HG02884 (cell line): ENCODE data around the gene TSPAN11.
A peak's percentile ranks its signal among the peaks of the same experiment; 100 is the strongest.
"Not testable (repeated sequence)": the region's sequence is repeated elsewhere in the genome, so short reads cannot be mapped to it uniquely, and the experiment has no call there.

Source experiments
- ATAC-seq: cut with Tn5 transposase; IDR thresholded peaks from one replicate; pipeline ENCODE4 v1.9.1; 2021; ENCODE audit warnings: mild to moderate bottlenecking, moderate library complexity; ENCODE audit not compliant: unreplicated experiment

Gene TSPAN11, protein sequence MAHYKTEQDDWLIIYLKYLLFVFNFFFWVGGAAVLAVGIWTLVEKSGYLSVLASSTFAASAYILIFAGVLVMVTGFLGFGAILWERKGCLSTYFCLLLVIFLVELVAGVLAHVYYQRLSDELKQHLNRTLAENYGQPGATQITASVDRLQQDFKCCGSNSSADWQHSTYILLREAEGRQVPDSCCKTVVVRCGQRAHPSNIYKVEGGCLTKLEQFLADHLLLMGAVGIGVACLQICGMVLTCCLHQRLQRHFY

DNA sequence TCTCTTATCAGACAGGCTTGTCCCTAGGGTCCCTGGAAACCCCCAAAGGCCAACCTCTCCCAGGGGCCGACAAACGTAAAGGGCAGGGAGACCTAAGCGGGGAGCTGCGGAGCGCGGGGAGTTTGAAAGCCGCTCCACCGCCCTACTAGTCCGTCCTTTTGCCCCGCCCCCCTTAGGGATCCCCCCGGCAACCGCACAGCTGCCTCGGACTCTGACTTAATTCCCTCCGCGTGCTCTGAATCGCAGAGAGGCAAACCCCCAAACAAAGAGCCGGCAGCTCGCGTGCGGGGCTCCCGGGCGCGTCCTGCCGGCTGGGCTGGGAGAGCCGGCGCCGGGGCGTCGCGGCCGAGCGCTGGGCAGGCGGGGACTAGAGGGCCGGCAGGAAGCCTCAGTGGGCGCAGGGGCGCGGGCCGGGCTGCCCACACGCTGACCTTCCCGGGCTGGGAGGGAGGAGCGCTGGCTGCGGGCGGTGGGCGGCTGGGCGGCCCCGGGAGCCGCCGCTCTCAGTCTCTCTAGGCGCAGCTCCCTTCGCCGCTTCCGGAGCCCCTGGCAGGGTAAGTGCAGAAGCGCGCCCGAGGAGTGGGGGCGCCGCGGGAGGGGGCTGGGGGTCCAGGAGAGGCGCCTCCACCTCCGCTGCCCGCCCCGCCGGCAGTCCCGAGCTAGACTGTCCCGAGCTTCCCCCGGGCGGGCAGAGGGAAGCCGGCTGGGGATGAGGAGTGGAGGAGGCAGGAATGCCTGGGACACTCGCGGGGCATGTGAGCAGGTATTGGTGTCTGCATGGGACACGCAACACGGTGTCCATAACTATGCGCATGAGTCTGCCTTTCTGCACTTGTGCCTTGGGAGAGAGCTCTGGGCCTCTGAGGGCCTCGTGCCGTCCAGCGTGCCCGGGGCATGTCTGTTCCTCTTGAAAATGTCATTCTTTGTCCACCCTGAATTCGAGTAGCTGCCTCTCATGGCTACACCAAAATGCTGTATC, at the start of gene TSPAN11:
TSPAN11 (plus strand) TSS at position 506 of the 979 bp plus-strand sequence. CDS start 27,244 bp downstream, outside the sequence.
- peak; percentile 51 for ATAC-seq

DNA sequence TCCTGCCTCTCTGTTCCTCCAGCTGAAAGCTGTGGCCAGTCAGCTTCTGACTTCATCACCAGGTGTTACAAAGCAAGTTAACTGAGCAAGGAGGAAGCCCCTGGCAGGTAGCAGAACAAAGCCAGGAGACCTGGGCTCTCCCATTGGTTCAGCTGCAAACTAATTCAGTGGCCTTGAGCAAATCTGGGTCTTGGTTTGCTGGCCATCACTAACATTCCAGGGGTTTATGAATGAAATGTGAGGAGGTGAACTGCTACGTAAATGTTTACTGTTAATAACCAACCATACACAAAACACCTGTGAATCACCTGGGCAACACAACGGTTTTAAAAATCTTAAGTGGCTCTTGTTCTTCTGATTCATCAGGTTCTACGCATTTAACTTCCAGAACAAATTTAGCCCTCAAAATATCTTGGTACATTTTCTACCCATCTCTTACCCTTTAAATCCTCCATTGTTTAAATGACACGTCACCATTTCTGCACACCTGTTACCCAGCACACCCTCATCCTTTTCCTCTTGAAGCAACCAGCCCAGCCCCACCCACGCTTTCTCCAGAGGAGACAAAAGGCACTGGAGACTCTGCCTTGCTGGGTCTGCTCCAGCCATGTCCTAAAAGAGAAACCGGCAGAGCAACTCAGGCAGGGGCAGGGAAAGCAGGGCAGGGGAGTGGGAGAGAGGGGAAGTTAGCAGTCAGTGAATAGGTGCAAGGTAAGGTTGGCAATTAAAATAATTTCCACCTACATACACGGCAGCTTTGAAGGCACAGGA, 49.3 kb upstream of the TSPAN11 start:
- no peak for ATAC-seq

DNA sequence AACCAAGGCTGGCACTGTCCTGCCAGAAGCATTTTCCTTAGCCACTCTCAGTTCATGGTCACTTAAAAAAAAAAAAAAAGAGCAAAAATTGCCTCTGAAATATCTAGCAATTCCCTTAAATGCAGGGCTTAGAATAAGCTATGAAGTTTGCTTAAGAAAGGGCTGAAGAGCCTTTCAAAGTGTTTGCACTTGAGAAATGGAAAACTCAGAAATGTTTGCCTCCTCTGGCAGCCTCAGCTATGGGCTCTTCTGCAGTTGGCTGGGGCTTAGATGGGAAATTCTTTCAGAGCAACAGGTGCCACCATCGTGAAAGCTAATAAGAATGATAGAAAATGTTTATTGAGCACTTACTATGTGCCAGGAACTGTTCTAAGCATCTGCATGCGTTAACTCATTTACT, 48.5 kb upstream of the TSPAN11 start:
- no peak for ATAC-seq

DNA sequence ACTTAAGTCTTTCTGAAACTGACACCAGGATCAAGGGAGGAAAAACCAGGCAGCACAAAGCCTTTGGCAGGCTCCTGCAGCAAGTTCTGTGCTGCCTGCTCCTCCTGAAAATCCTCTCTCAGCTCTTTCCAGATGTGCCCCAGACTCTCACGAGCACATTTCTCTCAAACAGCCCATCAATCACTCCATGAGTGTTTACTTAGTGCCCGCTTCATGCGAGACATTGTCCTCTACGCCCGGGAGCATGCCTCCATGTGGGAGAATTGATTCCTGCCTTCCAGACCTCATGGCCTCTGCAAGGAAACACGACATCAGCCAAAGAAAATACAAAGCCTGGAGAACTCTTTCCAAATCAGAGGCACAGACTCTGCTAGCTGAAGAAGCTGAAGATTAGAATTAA, 46.5 kb upstream of the TSPAN11 start:
- no peak for ATAC-seq

DNA sequence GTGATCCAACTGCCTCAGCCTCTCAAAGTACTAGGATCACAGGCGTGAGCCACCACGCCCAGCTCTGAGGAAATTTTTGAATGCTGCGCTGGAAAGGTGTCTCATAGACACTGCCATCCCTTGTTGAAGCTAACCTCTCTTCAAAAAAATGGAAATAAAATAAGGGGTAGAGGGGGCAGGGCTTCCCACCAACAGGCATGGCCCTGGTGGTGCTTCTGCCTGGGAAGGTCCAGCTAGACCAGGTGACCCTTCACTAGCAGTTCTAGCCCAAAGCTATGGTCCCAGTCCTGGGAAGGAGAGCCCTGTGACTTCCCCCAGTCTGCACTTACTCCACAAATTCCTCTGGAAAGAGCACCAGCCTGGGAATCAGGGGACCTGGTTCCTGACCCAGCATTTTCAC, 45.7 kb upstream of the TSPAN11 start:
- no peak for ATAC-seq

DNA sequence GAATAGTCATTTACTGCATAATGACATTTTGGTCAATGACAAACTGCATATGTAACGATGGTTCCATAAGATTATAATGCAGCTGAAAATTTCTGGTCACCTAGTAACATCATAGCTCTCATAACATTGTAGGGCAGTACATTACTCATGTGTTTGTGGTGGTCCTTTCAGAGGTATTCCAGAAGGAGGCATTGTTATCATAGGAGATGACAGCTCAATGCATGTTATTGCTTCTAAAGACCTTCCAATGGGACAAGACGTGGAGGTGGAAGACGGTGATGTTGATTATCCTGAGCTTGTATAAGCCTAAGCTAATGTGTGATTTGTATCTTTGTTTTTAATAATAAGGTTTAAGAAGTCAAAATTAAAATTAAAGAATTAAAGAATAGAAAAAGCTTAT, 43.8 kb upstream of the TSPAN11 start:
- ATAC-seq: no peak

DNA sequence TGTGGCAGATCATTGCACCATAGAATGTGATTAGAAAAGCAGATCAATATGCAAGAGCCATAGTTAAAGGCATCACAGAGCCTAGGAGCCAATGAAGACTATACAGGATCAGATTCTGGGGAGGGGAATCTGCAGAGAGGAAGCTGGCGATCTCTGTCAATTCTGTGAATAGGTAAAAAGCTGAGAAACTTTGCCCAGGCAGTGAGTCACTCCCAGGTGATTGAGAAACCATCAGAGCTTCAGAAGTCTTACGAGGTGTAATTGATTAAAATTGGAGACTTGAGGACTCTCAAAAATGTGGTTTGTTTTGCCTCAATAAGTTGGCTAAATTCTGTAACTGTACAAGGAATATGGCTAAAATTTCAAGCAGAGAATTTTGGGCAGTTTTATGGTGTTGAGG, 41.7 kb upstream of the TSPAN11 start:
- no peak for ATAC-seq

DNA sequence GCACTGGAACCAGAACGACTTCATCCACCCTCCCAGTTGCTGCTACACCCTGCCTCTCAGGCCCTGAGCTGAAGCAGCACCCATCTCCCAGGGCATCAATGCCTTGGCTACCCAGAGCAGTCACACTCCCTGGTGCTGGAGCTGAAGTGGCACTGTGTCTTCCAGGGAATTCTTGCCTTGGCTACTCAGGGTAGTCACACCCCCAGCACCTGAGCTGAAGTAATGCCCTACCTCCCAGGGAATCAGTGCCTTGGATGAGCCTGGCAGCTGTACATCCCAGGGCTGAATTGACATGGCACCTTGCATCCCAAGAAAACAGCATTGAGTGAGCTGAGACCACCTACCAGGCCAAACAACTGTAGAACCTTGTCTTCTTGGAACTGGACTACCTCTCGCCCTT, 41.2 kb upstream of the TSPAN11 start:
- no peak for ATAC-seq

DNA sequence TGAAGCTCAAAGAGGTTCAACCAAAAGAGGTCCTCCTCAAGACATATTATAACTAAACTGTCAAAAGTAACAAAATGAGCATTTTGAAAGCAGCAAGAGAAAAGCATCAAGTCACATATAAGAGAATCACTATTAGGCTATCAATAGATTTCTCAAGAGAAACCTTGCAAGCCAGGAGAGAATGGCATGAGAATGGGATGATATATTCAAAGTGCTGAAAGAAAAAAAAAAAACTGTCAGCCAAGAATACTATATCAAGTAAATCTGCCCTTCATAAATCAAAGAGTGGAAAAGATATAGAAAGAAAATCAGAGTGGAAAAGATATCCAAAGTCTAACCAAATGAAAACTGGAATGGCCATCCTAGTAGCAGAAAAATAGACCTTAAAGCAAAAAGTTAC, 39.3 kb upstream of the TSPAN11 start:
- ATAC-seq: no peak

DNA sequence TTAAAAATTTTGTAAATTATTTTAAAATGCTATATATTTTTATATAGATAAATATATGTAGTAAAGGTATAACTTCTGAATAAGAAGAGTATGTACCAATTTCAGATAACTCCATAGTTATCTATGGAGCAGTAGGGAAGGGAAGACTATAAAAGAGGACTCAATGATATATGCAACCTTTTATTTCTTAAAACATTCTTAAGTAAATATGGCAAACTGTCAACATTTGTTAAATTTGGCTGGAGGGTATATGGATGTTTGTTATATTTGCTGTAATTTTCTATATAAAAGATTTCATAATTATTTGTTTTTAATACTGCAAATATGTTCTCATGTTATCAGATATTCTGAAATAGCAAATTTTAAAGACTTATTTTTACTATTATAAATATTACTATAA, 38.3 kb upstream of the TSPAN11 start:
- no peak for ATAC-seq

DNA sequence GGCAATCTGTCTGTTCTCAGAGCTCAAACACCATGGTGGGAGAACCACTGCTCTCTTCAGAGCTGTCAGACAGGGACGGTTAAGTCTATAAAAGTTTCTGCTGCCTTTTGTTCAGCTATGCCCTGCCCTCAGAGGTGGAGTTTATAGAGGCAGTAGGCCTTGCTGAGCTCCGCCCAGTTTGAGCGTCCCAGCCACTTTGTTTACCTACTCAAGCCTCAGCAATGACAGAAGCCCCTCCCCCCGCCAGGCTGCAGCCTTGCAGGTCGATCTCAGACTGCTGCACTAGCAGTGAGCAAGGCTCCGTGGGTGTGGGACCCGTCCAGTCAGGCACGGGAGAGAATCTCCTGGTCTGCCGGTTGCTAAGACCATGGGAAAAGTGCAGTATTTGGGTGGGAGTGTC, 32.0 kb upstream of the TSPAN11 start:
- ATAC-seq: not testable (repeated sequence)

DNA sequence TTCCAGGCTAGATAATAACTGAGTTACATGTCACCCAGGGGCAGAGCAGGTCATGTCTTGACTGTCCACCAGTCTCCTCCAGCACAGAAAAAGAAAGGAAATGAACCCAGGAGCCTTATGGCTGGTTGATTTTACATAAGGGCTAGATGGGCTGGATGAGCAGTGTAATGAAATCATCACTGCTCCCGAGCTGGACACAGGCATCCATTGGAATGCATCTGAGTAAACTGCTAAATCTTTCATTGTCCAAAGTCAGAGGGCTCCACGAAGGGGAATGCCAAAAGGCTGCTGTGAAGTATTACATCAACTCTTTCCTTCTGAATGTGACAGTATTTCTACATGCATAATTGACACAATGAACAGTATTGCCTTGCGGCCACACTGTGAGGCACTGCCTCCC, 30.1 kb upstream of the TSPAN11 start:
- no peak for ATAC-seq

DNA sequence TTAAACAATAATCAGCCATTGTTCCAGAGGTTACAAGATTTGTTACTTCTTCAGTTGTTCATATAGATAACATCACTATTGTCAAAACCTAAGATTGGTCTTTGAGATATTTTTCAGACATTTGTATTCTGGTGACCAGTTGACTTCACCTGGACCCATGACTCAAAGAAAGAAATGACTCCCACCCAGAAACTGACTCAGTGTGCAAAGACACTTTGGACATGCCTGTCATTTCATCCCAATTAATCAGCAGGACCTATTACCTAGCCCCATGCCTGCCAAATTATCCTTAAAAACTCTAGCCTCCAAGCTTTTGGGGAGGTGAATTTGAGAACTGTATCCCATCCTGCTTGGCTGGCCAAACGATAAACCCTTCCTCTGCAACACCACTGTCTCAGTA, 27.7 kb upstream of the TSPAN11 start:
- no peak for ATAC-seq

DNA sequence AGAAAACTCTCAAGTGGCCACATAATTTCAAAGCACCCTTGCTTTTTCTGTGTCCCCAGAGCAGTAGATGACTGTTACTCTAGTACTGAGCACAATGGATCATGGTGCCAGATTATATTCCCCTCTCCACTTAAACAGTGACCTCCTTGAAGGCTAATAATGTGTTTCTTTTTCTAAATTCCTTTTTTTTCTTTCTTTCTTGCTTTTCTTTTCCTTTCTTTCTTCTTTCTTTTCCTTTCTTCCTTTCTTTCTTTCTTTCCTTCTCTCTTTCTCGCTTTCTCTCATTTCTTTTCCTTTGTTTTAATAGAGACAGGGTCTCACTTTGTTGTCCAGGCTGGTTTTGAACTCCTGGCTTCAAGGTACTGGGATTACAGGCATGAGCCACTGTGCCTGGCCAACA, 26.2 kb upstream of the TSPAN11 start:
- ATAC-seq: no peak

DNA sequence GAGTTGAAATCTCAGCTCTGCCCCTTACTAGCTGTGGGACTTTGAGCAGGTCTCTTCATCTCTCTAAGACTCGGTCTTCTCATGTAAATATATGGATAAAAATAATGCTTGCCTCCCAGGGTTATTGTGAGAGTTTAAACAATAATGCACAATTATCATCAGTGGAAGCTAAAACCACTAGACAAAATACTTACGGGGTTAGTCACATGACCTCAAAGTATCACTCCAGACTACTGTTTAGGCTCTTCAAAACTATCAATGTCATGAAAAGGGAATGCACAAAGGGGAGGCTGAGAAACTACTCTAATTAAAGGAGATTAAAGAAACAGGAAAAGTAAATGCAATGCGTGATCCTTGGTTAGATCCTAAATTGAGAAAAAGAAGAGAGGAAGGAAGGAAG, 24.5 kb upstream of the TSPAN11 start:
- ATAC-seq: no peak

DNA sequence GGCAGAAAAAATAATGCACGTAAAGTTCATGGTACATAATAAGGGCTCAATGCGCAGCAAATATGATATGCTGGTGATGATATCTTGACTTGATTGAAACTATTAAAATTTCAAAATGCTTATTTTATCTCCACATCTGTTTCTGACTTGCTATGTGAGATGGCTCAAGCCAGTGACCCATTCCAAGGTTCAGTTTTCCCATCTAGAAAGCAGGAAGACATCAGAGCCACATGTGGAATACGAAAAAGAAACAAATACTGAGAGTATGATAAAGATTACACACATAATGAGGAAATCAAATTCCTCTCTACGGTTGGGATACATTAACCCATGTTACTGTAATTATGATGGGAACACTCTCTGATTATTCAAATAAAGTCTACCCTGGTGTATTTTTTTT, 24.0 kb upstream of the TSPAN11 start:
- ATAC-seq: no peak

DNA sequence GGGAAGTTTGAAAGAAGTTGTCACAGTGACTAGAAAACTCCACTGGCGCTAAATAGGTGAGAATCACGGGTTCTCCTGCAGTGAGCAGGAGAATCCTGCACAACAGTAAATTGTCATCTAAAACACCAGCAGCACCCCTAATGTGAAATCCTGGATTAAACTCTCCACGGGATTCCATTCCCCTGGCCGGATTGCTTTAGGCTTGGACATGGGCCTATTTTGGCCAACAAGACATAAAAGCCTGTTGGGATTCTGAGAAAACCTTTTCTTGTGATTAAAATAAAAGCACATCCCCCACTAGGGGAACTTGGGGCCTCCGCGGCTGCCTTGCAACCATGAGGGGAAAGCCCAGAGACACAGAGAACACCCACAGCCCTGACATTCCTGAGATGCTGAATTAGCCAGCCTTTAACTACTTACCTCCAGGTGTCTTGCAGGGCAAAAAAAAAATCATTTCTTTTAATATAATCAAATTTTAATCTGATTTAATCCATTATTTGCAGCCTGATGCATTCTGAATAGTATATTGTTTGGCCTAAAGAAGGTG, 21.0 kb upstream of the TSPAN11 start:
- ATAC-seq: no peak

DNA sequence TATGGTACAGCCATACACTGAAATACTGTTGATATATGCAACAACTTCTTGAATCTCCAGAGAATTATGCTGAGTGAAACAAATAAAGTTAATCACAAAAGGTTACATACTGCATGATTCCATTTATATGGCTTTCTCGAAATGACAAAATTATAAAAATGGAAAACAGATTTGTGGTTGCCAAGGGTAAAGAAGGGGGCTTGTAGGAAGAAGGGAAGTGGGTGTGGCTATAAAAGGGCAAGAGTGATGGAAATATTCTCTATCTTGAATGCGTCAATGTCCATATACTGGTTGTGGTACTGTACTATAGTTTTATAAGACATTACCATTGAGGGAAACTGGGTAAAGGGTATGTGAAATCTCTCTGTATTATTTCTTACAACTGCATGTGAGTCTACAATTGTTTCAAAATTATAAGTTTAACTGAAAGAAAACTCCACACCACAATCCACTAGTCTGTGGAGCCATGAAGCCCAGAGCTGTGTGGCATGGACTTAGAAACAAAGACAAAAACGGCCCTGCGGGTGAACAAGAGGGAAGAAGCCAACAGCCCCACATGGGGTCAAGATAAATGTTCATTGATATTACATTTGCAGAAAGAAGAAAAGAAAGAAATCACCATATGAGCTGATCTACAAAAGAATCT, 18.3 kb upstream of the TSPAN11 start:
- no peak for ATAC-seq

DNA sequence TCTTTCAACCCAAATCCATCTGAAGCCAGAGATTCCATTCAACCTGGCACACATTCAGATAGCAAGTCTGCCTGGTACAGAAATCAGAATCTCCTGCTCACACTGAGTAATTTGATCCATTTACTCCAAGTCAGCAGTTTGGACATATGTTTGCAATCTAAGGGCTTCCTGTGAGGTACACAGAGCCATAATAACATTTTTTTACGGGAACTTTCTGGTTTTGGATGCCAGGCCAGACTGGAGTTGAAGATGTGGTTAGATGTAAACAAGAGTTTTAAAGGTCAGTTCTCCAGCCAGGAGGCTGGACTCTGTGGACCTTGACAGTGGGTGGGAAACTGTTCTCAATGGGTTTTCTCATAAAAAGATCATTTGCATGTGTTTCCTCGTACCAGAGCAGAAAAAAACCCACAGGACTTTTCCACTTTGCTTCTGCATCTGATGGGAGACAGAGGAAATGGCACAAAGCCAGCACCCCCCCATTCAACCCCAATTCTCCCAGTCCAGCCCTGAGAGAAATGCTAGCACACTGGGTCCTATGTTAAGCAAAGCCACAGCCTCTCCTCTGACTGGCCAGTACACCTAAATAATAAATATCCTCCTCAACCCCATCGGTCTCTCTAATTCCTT, 17.7 kb upstream of the TSPAN11 start:
- no peak for ATAC-seq

DNA sequence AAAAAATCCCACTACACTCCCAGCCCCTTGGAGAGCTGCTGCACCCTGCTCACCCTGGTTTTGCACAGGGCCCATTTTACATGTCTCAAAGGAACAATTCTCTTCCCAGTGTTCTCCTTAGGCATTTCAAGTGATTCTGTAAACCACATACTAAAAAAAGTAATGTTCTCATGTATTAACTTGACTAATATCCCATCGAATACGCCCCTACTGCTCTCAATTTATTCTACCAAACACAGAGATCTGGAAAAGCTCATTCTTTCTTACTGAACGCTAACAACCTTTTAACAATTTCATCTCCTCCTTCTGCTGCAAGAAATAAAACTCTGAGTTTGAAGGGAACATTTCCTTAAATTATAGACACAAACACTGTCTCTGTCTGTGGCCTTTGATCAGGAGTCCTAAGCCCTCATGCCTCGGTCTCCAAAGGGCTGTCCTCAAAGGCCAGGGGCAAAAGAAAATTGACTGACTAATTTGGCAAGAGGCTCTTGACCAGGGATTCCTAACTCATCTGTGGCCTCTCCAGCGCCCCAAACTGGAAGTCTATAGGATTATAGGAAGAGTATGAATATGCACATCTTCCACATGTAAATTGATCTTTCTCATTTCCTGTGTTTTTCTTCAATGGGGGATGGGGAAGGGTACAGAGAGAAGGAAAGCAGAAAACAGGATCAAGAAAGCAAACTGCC, 17.1 kb upstream of the TSPAN11 start:
- no peak for ATAC-seq
